Retinal pigment epithelial cell (primary cell): ENCODE data around the gene SEC22B.
A peak's percentile ranks its signal among the peaks of the same experiment; 100 is the strongest.
"Not testable (repeated sequence)": the region's sequence is repeated elsewhere in the genome, so short reads cannot be mapped to it uniquely, and the experiment has no call there.

Experiments used
- DNase-seq: peaks from one replicate; pipeline ENCODE4 v3.0.0-alpha.2; 2010; ENCODE audit warnings: low read depth
- H3K4me3 ChIP-seq: 2 replicates; pipeline ENCODE4 v1.5.1; 2011; ENCODE audit warnings: mild to moderate bottlenecking, low read length, control low read depth, moderate library complexity
- CTCF ChIP-seq: conservative IDR thresholded peaks from 2 replicates; pipeline ENCODE4 v1.5.1; 2011; ENCODE audit warnings: low read depth, low read length, control low read depth, inconsistent platforms

The SEC22B gene

GRCh38 chr1:120176092-120176855, at the start of gene SEC22B:
TSS of gene SEC22B (minus strand) at chr1:120176520. CDS start at chr1:120176381, 139 bp downstream.
- no peak for TF ChIP-seq CTCF
- peak; percentile 73 for DNase-seq

GRCh38 chr1:120217933-120218332, 41.6 kb upstream of the SEC22B start:
- not testable (repeated sequence) for DNase-seq, H3K4me3 ChIP-seq

More at GRCh38 chr1:120176092-120176855, at the start of gene SEC22B:
- H3K4me3 ChIP-seq = peak within 1 kb of the TSS; percentile 100

- not testable (repeated sequence) for DNase-seq, H3K4me3 ChIP-seq
Observed at GRCh38 chr1:120217175-120217929, 41.0 kb upstream of the SEC22B start.

- not testable (repeated sequence) for DNase-seq, H3K4me3 ChIP-seq
Observed at GRCh38 chr1:120213606-120214005, 37.3 kb upstream of the SEC22B start.

- DNase-seq, H3K4me3 ChIP-seq: not testable (repeated sequence)
Observed at GRCh38 chr1:120210754-120211153, 34.4 kb upstream of the SEC22B start.

GRCh38 chr1:120196863-120197775, 20.8 kb upstream of the SEC22B start:
- not testable (repeated sequence) for DNase-seq
- H3K4me3 ChIP-seq = peak overlapping the region; percentile 29

- H3K4me3 ChIP-seq = not testable (repeated sequence)
Observed at GRCh38 chr1:120188626-120189025, 12.3 kb upstream of the SEC22B start.

GRCh38 chr1:120182176-120182707, 5.9 kb upstream of the SEC22B start:
- H3K4me3 ChIP-seq, DNase-seq: not testable (repeated sequence)

More at GRCh38 chr1:120188626-120189025, 12.3 kb upstream of the SEC22B start:
- DNase-seq = not testable (repeated sequence)

- peak; percentile 66 for DNase-seq
- H3K4me3 ChIP-seq = peak overlapping the region; percentile 16
Observed at GRCh38 chr1:120179811-120180690, 3.7 kb upstream of the SEC22B start.

- TF ChIP-seq CTCF = no peak
- no peak overlapping the region for H3K4me3 ChIP-seq
- DNase-seq = peak; percentile 77
Observed at GRCh38 chr1:120178799-120179756, 2.8 kb upstream of the SEC22B start.

- DNase-seq, H3K4me3 ChIP-seq: not testable (repeated sequence)
Observed at GRCh38 chr1:120178058-120178457, 1.7 kb upstream of the SEC22B start.

- peak overlapping the region; percentile 100 for H3K4me3 ChIP-seq
- DNase-seq = not testable (repeated sequence)
Observed at GRCh38 chr1:120175688-120176087, 632 bp downstream of the SEC22B start.

GRCh38 chr1:120164761-120165160, 11.6 kb downstream of the SEC22B start:
- not testable (repeated sequence) for DNase-seq, H3K4me3 ChIP-seq

- DNase-seq, H3K4me3 ChIP-seq: not testable (repeated sequence)
Observed at GRCh38 chr1:120162015-120162414, 14.3 kb downstream of the SEC22B start.
